Stomach (tissue), 4 donors: ENCODE measurements around the gene FIGLA.

ENCODE experiments used
- CTCF ChIP-seq, 7 experiments: fragments of 450-650 bp in 4 of 7; fragments of 200-600 bp in 3 of 7; sonication (generic) in 3 of 7; IDR thresholded peaks; one replicate each; pipeline ENCODE4 v1.5.1; 2016 to 2019; ENCODE audit warnings: antibody characterized with exemption in 7 of 7, control low read depth in 2 of 7, mild to moderate bottlenecking in 1 of 7
- POLR2A ChIP-seq, 4 donors: fragments of 450-650 bp; IDR thresholded peaks; one replicate each; pipeline ENCODE4 v1.6.1; 2016; ENCODE audit warnings: antibody characterized with exemption in 4 of 4, control low read depth in 2 of 4, mild to moderate bottlenecking in 1 of 4, moderate library complexity in 1 of 4

- no peak for TF ChIP-seq CTCF (IDR thresholded peaks at IDR 0.05)
- TF ChIP-seq POLR2A (IDR thresholded peaks at IDR 0.05), result no peak
These were observed 52.3 kb downstream of the FIGLA start for GRCh38 chr2:70738159-70738558.
